Fibroblast of lung (primary cell): Measurements from ENCODE around the gene TMEM178A. TPM values are rescaled to one million over a fixed set of nuclear protein-coding genes. Genes with fewer than 3 reads are reported as not detected.

Experiments
- DNase-seq, 2 donors: peaks; one replicate each; pipeline versions ENCODE4 v3.0.0 to v3.0.0-alpha.2; 2010; ENCODE audit warnings: low read depth in 2 of 2
- H2AFZ ChIP-seq: 2 replicates; pipeline ENCODE4 v1.5.1; 2012; ENCODE audit warnings: low read length, control low read depth, inconsistent platforms
- H3K27ac ChIP-seq: 2 replicates; pipeline ENCODE4 v1.5.1; 2011; ENCODE audit warnings: low read length, control low read depth; ENCODE audit not compliant: insufficient read depth
- H3K27me3 ChIP-seq: 2 replicates; pipeline ENCODE4 v1.5.1; 2011; ENCODE audit warnings: mild to moderate bottlenecking, low read length; ENCODE audit not compliant: control insufficient read depth, insufficient read depth
- H3K36me3 ChIP-seq: 2 replicates; pipeline ENCODE4 v1.5.1; 2011; ENCODE audit warnings: low read length; ENCODE audit not compliant: control insufficient read depth, insufficient read depth
- H3K4me1 ChIP-seq: 2 replicates; pipeline ENCODE4 v1.5.1; 2011; ENCODE audit warnings: low read length; ENCODE audit not compliant: control insufficient read depth, insufficient read depth; ENCODE audit errors: extremely low read depth
- H3K4me2 ChIP-seq: 2 replicates; pipeline ENCODE4 v1.5.1; 2011; ENCODE audit warnings: low read length, control low read depth; ENCODE audit not compliant: insufficient read depth; ENCODE audit errors: extremely low read depth
- H3K4me3 ChIP-seq, 4 experiments: fragments of 200-600 bp in 1 of 4; sonication (generic) in 1 of 4; replicated peaks in 1 of 4; 2 replicates each; pipeline ENCODE4 v1.5.1; 2011 to 2016; ENCODE audit warnings: low read length in 4 of 4, low read depth in 3 of 4, mild to moderate bottlenecking in 3 of 4, control low read depth in 2 of 4, inconsistent platforms in 1 of 4, mixed read lengths in 1 of 4; ENCODE audit not compliant: insufficient read depth in 1 of 4; ENCODE audit errors: control extremely low read depth in 1 of 4
- H3K79me2 ChIP-seq: 2 replicates; pipeline ENCODE4 v1.5.1; 2012; ENCODE audit warnings: mild to moderate bottlenecking, low read length, inconsistent platforms; ENCODE audit not compliant: control insufficient read depth, insufficient read depth
- H3K9ac ChIP-seq: 2 replicates; pipeline ENCODE4 v1.5.1; 2011; ENCODE audit warnings: mild to moderate bottlenecking, low read length, control low read depth; ENCODE audit not compliant: insufficient read depth
- H3K9me3 ChIP-seq: 2 replicates; pipeline ENCODE4 v1.5.1; 2012; ENCODE audit warnings: low read depth, low read length; ENCODE audit not compliant: control insufficient read depth, insufficient read depth
- H4K20me1 ChIP-seq: 2 replicates; pipeline ENCODE4 v1.5.1; 2011; ENCODE audit warnings: low read length; ENCODE audit not compliant: control insufficient read depth, insufficient read depth; ENCODE audit errors: extremely low read depth
- CTCF ChIP-seq, 2 donors: IDR thresholded peaks in 1 of 2; conservative IDR thresholded peaks in 1 of 2; 1 replicate in 1 of 2; 2 replicates in 1 of 2; pipeline ENCODE4 v1.5.1; 2011 to 2012; ENCODE audit warnings: low read length in 2 of 2, control low read depth in 1 of 2, inconsistent platforms in 1 of 2, low read depth in 1 of 2, mild to moderate bottlenecking in 1 of 2
- EZH2 ChIP-seq: IDR thresholded peaks from 2 replicates; pipeline ENCODE4 v1.5.1; 2012; ENCODE audit warnings: low read length, control low read depth, mild to moderate bottlenecking; ENCODE audit errors: missing control alignments
- polyA plus RNA-seq, 2 donors: library from polyadenylated mRNA; depleted of rRNA in 1 of 2; stranded (reverse) in 1 of 2; unstranded in 1 of 2; fragments of >200 nt; gene quantifications; 2 replicates each; pipeline ENCODE4 v1.2.1, GENCODE V29; 2011 to 2012; ENCODE audit warnings: missing spikeins in 1 of 2
- total RNA-seq: library from RNA; depleted of rRNA; stranded (reverse); fragments of >200 nt; gene quantifications from 2 replicates; pipeline ENCODE4 v1.2.1, GENCODE V29; 2014

Gene TMEM178A
- total and polyA plus RNA-seq, 2 donors (not counting 1 experiment from before 2014, with no cell fraction given) = 1.5 to 6.9 TPM

GRCh38 chr2:39678170-39678569 lies 12.5 kb downstream of the TMEM178A start:
- DNase-seq = no peak

GRCh38 chr2:39679805-39680204 lies 14.1 kb downstream of the TMEM178A start:
- H3K9me3 ChIP-seq = no peaks in the 10 kb centered on the region
- no peak for TF ChIP-seq CTCF (conservative IDR thresholded peaks at IDR 0.05 in 1 of 2, IDR thresholded peaks at IDR 0.05 in 1 of 2; ENCODE audit: low read depth in 1 of 2, low read length in 2 of 2)
- no peak for TF ChIP-seq EZH2
- H3K4me1 ChIP-seq = no peaks in the 10 kb centered on the region
- H3K4me2 ChIP-seq = no peak overlapping the region
- no peak overlapping the region for H3K9ac ChIP-seq
- H3K27ac ChIP-seq = no peak overlapping the region
- H3K4me3 ChIP-seq = no peak overlapping the region
- no peaks in the 10 kb centered on the region for H4K20me1 ChIP-seq
- no peaks in the 10 kb centered on the region for H3K36me3 ChIP-seq
- DNase-seq = no peak
- H2AFZ ChIP-seq = no peak overlapping the region
- H3K79me2 ChIP-seq = no peaks in the 10 kb centered on the region
- H3K27me3 ChIP-seq = peaks cover 2% of the 10 kb centered on the region

More at GRCh38 chr2:39678170-39678569, 12.5 kb downstream of the TMEM178A start:
- Histone ChIP-seq H3K4me3 (no peak overlapping the region), H4K20me1 (no peaks in the 10 kb centered on the region), H3K4me1 (no peaks in the 10 kb centered on the region), H3K4me2 (no peak overlapping the region), H3K27ac (no peak overlapping the region), H3K9me3 (no peaks in the 10 kb centered on the region), H3K27me3 (peaks cover 2% of the 10 kb centered on the region), H2AFZ (no peak overlapping the region), H3K36me3 (no peaks in the 10 kb centered on the region), H3K9ac (no peak overlapping the region), H3K79me2 (no peaks in the 10 kb centered on the region)
- TF ChIP-seq CTCF (conservative IDR thresholded peaks at IDR 0.05 in 1 of 2, IDR thresholded peaks at IDR 0.05 in 1 of 2; ENCODE audit: low read depth in 1 of 2, low read length in 2 of 2) = no peak
- TF ChIP-seq EZH2 = no peak

GRCh38 chr2:39682066-39682692 lies 16.5 kb downstream of the TMEM178A start:
- no peak overlapping the region for H3K4me3 ChIP-seq
- peak in 1 of 2 donors; percentile 14 for DNase-seq
- no peaks in the 10 kb centered on the region for H3K9me3 ChIP-seq
- H3K9ac ChIP-seq = no peak overlapping the region
- TF ChIP-seq EZH2 (no peak), CTCF (conservative IDR thresholded peaks at IDR 0.05 in 1 of 2, IDR thresholded peaks at IDR 0.05 in 1 of 2; ENCODE audit: low read depth in 1 of 2, low read length in 2 of 2) (no peak)
- H3K36me3 ChIP-seq = no peaks in the 10 kb centered on the region
- H3K4me1 ChIP-seq = no peaks in the 10 kb centered on the region
- no peaks in the 10 kb centered on the region for H3K79me2 ChIP-seq
- H3K4me2 ChIP-seq = no peak overlapping the region
- H4K20me1 ChIP-seq = no peaks in the 10 kb centered on the region
- no peak overlapping the region for H2AFZ ChIP-seq
- H3K27me3 ChIP-seq = peaks cover 2% of the 10 kb centered on the region
- H3K27ac ChIP-seq = no peak overlapping the region
